Karpas-422 (cell line): ENCODE results near the gene NDUFA6. TPM values are rescaled to one million over a fixed set of nuclear protein-coding genes. Genes with fewer than 3 reads are reported as not detected.
"Not testable (repeated sequence)": the region's sequence is repeated elsewhere in the genome, so short reads cannot be mapped to it uniquely, and the experiment has no call there.

Experiments used
- DNase-seq: peaks from one replicate; pipeline ENCODE4 v3.0.0-alpha.2; 2015
- H2AFZ ChIP-seq: fragments of 200-600 bp; sonication (generic); 2 replicates; pipeline ENCODE4 v1.6.1; 2014; ENCODE audit warnings: antibody characterized with exemption, low read length, mixed read lengths
- H3K27ac ChIP-seq: fragments of 200-600 bp; sonication (generic); 2 replicates; pipeline ENCODE4 v1.5.1; 2014; ENCODE audit warnings: mild to moderate bottlenecking, low read length, moderate library complexity
- H3K27me3 ChIP-seq: fragments of 200-600 bp; sonication (generic); 2 replicates; pipeline ENCODE4 v1.6.1; 2014; ENCODE audit warnings: low read length, mixed read lengths
- H3K36me3 ChIP-seq: fragments of 200-600 bp; sonication (generic); 2 replicates; pipeline ENCODE4 v1.6.1; 2014; ENCODE audit warnings: low read length, mixed read lengths; ENCODE audit not compliant: insufficient read depth
- H3K4me1 ChIP-seq: fragments of 200-600 bp; sonication (generic); 2 replicates; pipeline ENCODE4 v1.6.1; 2014; ENCODE audit warnings: mild to moderate bottlenecking, low read length, mixed read lengths
- H3K4me2 ChIP-seq: fragments of 200-600 bp; sonication (generic); 2 replicates; pipeline ENCODE4 v1.6.1; 2014; ENCODE audit warnings: low read length, low read depth, mild to moderate bottlenecking; ENCODE audit not compliant: poor library complexity, severe bottlenecking
- H3K4me3 ChIP-seq: fragments of 200-600 bp; sonication (generic); 2 replicates; pipeline ENCODE4 v1.5.1; 2014; ENCODE audit warnings: mild to moderate bottlenecking, antibody characterized with exemption, low read length, mixed read lengths
- H3K79me2 ChIP-seq: fragments of 200-600 bp; sonication (generic); 2 replicates; pipeline ENCODE4 v1.6.1; 2014; ENCODE audit warnings: mild to moderate bottlenecking, low read length, mixed read lengths
- H3K9ac ChIP-seq: fragments of 200-600 bp; sonication (generic); 2 replicates; pipeline ENCODE4 v1.6.0; 2014; ENCODE audit warnings: low read length
- H3K9me2 ChIP-seq: fragments of 200-600 bp; sonication (generic), shearing (Covaris generic); replicated peaks from 2 replicates; pipeline ENCODE4 v1.6.0; 2014; ENCODE audit warnings: mild to moderate bottlenecking, low read length, moderate library complexity; ENCODE audit not compliant: insufficient read depth
- H3K9me3 ChIP-seq: fragments of 300-700, 200-600 bp; sonication (generic); 2 replicates; pipeline ENCODE4 v1.6.1; 2014; ENCODE audit warnings: low read length, mixed read lengths
- H4K20me1 ChIP-seq: fragments of 200-600 bp; sonication (generic); 2 replicates; pipeline ENCODE4 v1.6.1; 2014; ENCODE audit warnings: mild to moderate bottlenecking, antibody characterized with exemption, low read length, low read depth; ENCODE audit not compliant: insufficient read depth
- total RNA-seq: library from RNA; depleted of rRNA; stranded (reverse); fragments of >200 nt; shearing (Covaris generic); gene quantifications from 2 replicates; pipeline ENCODE4 v1.2.3, GENCODE V29; 2014; ENCODE audit warnings: low replicate concordance

The NDUFA6 gene
- total RNA-seq, 1 experiment from 2014 or later = 44.7 TPM

DNA sequence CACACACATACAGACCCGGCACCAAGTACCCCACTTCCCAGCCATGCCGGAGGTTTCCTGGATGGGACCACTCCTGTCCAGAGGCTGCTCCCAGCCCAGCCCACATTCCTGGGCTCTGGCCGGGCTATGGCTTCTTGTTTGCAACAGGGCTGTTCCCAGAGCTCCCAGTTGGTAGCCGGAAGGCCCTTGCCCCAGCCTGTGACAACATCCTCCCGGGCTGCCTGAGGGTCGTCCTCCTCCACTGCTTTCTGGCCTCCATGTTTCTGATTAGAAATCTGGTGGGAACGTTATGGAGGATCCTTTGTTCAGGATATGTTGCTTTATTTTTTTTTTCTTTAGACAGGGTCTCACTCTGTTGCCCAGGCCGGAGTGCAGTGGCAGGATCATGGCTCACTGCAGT, 41.0 kb upstream of the NDUFA6 start:
- no peaks in the 10 kb centered on the region for H3K9me2 ChIP-seq
- DNase-seq = no peak
- no peak overlapping the region for H2AFZ ChIP-seq
- H3K4me2 ChIP-seq = no peak overlapping the region
- no peaks in the 10 kb centered on the region for H4K20me1 ChIP-seq
- H3K4me3 ChIP-seq = no peak overlapping the region
- H3K4me1 ChIP-seq = no peaks in the 10 kb centered on the region
- H3K9me3 ChIP-seq = no peaks in the 10 kb centered on the region
- no peaks in the 10 kb centered on the region for H3K27me3 ChIP-seq
- no peak overlapping the region for H3K9ac ChIP-seq
- H3K27ac ChIP-seq = no peak overlapping the region
- no peaks in the 10 kb centered on the region for H3K79me2 ChIP-seq
- H3K36me3 ChIP-seq = no peaks in the 10 kb centered on the region

DNA sequence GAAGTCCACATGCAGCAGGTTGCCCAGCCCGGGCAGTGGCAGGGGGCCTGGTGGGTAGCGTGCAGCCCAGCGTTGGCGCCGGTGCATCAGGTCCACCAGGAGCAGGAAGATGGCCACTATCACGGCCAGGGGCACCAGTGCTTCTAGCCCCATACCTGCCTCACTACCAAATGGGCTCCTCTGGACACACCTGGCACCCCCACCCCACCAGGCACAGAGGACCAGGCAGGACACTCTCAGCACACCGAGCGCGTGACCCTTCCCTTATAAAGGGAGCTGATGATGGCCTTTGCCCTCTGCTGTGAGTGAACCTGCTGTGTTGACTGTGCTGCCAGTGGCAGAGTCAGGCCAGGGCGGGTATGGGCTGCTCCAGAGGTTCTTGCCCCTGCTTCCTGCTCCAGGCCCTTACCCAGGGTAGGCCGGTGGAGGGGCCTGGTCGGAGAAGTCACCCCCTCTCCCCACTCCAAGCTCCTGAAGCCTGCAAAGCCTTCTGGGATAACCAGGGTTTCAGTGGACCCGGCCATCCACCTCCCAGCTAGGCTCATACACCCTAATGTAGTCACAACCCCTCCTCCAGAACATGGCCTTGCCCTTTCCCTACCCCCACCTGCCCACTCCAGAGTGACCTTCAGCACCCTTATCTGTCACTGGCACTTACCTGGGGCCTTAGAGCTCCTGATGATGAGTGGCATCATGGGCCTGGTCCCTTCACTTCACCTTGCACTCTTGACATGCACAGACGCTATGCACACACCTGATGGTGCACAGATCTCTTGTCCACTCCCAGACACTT, 40.3 kb upstream of the NDUFA6 start, which contains the start of gene CYP2D6:
CYP2D6 (minus strand) TSS at position 172 of the 793 bp plus-strand sequence; CDS start at position 153, 19 bp downstream.
- not testable (repeated sequence) for H3K4me3 ChIP-seq, H4K20me1 ChIP-seq, H3K79me2 ChIP-seq, H3K27ac ChIP-seq, H3K9ac ChIP-seq, H3K9me3 ChIP-seq, H3K36me3 ChIP-seq, H3K9me2 ChIP-seq, H2AFZ ChIP-seq, H3K4me1 ChIP-seq, H3K4me2 ChIP-seq, DNase-seq, H3K27me3 ChIP-seq

DNA sequence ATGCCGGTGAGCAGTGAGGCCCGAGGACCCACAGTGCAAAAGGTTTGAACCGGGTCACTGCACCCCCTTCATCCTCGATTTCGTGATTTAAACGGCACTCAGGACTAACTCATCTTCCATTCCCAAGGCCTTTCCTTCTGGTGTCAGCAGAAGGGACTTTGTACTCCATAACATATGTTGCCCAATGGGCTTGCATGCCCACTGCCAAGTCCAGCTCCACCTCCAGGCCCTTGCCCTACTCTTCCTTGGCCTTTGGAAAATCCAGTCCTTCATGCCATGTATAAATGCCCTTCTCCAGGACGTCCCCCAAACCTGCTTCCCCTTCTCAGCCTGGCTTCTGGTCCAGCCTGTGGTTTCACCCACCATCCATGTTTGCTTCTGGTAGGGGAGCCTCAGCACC, 39.6 kb upstream of the NDUFA6 start:
- H3K9me2 ChIP-seq, H3K4me2 ChIP-seq: not testable (repeated sequence)

DNA sequence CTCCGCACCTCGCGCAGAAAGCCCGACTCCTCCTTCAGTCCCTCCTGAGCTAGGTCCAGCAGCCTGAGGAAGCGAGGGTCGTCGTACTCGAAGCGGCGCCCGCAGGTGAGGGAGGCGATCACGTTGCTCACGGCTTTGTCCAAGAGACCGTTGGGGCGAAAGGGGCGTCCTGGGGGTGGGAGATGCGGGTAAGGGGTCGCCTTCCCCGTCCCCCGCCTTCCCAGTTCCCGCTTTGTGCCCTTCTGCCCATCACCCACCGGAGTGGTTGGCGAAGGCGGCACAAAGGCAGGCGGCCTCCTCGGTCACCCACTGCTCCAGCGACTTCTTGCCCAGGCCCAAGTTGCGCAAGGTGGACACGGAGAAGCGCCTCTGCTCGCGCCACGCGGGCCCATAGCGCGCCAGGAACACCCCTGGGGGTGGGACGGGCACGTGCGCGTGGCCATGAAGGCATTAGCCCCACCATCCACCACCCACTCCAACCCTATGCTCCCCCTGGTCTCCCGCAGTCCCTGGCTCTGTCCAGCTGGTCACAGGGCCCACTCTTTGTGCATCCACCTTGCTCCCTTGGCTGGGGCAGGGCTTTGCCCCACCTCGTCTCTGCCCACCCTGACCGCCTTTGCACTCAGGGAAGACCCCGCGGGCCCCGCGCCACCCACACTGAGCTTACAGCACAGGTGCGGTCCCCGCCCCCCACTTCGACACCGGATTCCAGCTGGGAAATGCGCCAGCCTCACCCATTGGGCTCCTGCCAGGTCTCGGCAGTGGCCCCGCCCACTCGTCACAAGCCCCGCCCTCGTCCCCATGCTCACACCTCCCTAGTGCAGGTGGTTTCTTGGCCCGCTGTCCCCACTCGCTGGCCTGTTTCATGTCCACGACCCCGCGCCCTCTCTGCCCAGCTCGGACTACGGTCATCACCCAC, 38.5 kb upstream of the NDUFA6 start:
- not testable (repeated sequence) for H3K36me3 ChIP-seq, H3K79me2 ChIP-seq, H3K27ac ChIP-seq, H2AFZ ChIP-seq, H3K4me3 ChIP-seq, H3K9me3 ChIP-seq, H3K4me2 ChIP-seq, H3K4me1 ChIP-seq, H4K20me1 ChIP-seq, H3K9ac ChIP-seq, H3K27me3 ChIP-seq, H3K9me2 ChIP-seq
- DNase-seq = peak; percentile 52

More for the DNA sequence above, 39.6 kb upstream of the NDUFA6 start:
- H3K79me2 ChIP-seq, H3K9me3 ChIP-seq, H3K9ac ChIP-seq, H3K4me1 ChIP-seq, DNase-seq, H4K20me1 ChIP-seq, H3K27ac ChIP-seq, H2AFZ ChIP-seq, H3K36me3 ChIP-seq, H3K27me3 ChIP-seq, H3K4me3 ChIP-seq: not testable (repeated sequence)

DNA sequence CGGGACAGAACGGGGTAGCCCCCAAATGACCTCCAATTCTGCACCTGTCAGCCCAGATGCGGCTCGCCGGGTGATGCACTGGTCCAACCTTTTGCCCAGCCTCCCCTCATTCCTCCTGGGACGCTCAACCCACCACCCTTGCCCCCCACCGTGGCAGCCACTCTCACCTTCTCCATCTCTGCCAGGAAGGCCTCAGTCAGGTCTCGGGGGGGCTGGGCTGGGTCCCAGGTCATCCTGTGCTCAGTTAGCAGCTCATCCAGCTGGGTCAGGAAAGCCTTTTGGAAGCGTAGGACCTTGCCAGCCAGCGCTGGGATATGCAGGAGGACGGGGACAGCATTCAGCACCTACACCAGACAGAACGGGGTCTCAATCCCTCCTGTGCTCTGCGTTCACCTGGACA, 37.4 kb upstream of the NDUFA6 start:
- not testable (repeated sequence) for H3K79me2 ChIP-seq, H3K9me3 ChIP-seq, H3K36me3 ChIP-seq, H4K20me1 ChIP-seq, H3K9ac ChIP-seq, H3K4me2 ChIP-seq, H3K4me3 ChIP-seq, H2AFZ ChIP-seq, H3K4me1 ChIP-seq, H3K27ac ChIP-seq, DNase-seq, H3K27me3 ChIP-seq, H3K9me2 ChIP-seq

DNA sequence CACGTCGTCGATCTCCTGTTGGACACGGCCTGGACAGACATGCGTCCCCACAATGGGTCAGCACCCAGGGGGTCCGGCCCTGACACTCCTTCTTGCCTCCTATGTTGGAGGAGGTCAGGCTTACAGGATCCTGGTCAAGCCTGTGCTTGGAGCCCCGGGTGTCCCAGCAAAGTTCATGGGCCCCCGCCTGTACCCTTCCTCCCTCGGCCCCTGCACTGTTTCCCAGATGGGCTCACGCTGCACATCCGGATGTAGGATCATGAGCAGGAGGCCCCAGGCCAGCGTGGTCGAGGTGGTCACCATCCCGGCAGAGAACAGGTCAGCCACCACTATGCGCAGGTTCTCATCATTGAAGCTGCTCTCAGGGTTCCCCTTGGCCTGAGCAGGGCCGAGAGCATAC, 37.0 kb upstream of the NDUFA6 start:
- H3K27me3 ChIP-seq = no peaks in the 10 kb centered on the region
- no peak overlapping the region for H3K4me2 ChIP-seq
- H2AFZ ChIP-seq = no peak overlapping the region
- no peaks in the 10 kb centered on the region for H3K9me3 ChIP-seq
- H3K79me2 ChIP-seq = no peaks in the 10 kb centered on the region
- no peak overlapping the region for H3K9ac ChIP-seq
- H3K27ac ChIP-seq = no peak overlapping the region
- no peaks in the 10 kb centered on the region for H3K36me3 ChIP-seq
- DNase-seq = no peak
- no peak overlapping the region for H3K4me3 ChIP-seq
- H3K4me1 ChIP-seq = no peaks in the 10 kb centered on the region
- H3K9me2 ChIP-seq = no peaks in the 10 kb centered on the region
- no peaks in the 10 kb centered on the region for H4K20me1 ChIP-seq

DNA sequence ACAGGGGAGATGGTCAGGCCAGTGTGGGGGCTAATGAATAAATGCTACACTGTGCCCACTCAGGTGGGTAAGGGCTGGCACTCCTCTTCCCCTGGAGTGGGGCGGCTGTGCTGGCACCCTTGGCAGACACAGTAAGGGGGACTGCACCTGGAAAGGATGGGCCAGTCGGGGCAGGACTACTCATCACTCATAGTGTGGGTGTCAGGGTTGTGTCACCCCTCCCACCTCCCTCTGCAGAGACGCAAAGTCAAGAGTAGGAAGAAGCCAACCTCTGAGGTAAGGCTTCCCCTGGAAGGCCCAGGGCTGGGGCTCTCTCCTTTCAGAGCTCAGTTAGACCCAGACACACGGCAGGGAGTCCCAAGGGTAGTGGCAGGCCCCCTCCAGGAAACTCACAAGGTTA, 33.0 kb upstream of the NDUFA6 start:
- H3K27me3 ChIP-seq, H3K9ac ChIP-seq, H2AFZ ChIP-seq, H3K79me2 ChIP-seq, H4K20me1 ChIP-seq, H3K36me3 ChIP-seq, H3K9me2 ChIP-seq, DNase-seq, H3K27ac ChIP-seq, H3K4me3 ChIP-seq, H3K4me1 ChIP-seq, H3K4me2 ChIP-seq, H3K9me3 ChIP-seq: not testable (repeated sequence)

DNA sequence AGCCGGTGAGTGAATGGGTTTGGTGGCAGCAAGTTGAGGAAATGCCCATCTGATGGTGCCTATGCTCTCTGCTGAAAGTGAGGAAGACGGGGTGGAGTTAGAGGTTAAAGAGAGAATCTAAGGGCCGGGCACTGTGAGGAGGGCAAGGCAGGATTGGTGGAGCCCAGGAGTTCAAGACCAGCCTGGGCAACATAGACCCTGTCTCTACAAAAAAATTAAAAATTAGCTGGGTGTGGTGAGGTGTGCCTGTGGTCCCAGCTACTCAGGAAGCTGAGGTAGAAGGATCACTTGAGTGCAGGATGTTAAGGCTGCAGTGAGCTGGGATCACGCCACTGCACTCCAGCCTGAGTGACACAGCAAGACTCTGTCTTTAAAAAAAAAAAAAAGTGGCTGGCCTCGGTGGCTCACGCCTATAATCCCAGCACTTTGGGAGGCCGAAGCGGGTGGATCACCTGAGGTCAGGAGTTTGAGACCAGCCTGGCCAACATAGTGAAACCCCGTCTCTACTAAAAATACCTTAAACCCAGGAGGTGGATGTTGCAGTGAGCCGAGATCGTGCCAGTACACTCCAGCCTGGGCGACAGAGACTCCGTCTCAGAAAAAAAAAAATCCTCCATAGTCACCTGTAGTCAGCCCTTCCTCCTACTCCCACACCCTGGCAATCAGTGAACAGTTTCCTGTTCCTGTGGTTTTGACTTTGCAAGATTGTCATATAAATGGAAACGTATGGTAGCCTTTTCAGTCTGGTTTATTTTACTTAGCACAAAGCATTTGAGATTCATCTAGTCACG, 29.9 kb upstream of the NDUFA6 start:
- H3K27me3 ChIP-seq, H3K4me3 ChIP-seq, H3K79me2 ChIP-seq, H4K20me1 ChIP-seq, H2AFZ ChIP-seq, H3K27ac ChIP-seq, H3K9me3 ChIP-seq, DNase-seq, H3K9me2 ChIP-seq, H3K4me2 ChIP-seq, H3K9ac ChIP-seq, H3K4me1 ChIP-seq, H3K36me3 ChIP-seq: not testable (repeated sequence)
